GM20000 (cell line): ENCODE results near the gene IPPK.

Experiments
- DNase-seq: peaks from one replicate; pipeline ENCODE4 v3.0.0; 2012; ENCODE audit warnings: low spot score
- TF ChIP-seq, protein P1 (sequence below): IDR thresholded peaks from 2 replicates; pipeline ENCODE4 v1.5.1; 2012; ENCODE audit warnings: mild to moderate bottlenecking, control low read depth; ENCODE audit errors: extremely low read depth, missing control alignments

Gene IPPK

DNA sequence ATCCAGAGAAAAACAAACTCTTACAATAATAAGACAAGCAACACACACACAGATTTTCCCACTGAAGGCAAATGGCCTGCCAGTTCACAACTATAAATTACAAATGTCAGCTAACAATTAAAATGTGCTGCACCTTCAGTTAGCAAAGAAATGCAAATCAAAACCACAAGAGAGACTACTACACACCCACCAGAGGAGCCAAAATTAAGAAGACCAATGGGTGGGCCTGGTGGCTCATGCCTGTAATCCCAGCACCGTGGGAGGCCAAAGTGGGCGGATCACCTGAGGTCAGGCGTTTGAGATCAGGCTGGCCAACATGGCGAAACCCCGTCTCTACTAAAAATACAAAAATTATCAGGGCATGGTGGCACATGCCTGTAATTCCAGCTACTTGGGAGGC is 15.1 kb upstream of the IPPK start:
- no peak for DNase-seq
- TF ChIP-seq, protein P1, sequence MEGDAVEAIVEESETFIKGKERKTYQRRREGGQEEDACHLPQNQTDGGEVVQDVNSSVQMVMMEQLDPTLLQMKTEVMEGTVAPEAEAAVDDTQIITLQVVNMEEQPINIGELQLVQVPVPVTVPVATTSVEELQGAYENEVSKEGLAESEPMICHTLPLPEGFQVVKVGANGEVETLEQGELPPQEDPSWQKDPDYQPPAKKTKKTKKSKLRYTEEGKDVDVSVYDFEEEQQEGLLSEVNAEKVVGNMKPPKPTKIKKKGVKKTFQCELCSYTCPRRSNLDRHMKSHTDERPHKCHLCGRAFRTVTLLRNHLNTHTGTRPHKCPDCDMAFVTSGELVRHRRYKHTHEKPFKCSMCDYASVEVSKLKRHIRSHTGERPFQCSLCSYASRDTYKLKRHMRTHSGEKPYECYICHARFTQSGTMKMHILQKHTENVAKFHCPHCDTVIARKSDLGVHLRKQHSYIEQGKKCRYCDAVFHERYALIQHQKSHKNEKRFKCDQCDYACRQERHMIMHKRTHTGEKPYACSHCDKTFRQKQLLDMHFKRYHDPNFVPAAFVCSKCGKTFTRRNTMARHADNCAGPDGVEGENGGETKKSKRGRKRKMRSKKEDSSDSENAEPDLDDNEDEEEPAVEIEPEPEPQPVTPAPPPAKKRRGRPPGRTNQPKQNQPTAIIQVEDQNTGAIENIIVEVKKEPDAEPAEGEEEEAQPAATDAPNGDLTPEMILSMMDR = no peak

DNA sequence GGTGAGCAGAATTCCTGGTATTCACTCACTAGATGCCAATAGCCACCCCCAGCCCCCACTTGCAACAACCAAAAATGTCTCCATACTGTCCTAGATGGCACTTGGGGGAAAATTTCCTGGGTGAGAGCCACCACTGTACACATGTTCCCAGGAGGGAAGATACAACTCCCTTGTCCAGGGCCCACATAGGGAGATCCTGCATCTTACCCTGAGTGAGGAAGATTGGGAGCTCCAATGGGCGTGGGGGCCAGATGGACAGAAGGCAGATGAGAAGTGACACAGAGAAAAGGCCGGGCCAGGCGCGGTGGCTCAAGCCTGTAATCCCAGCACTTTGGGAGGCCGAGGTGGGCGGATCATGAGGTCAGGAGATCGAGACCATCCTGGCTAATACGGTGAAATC is 12.3 kb upstream of the IPPK start:
- TF ChIP-seq, protein P1 = no peak

DNA sequence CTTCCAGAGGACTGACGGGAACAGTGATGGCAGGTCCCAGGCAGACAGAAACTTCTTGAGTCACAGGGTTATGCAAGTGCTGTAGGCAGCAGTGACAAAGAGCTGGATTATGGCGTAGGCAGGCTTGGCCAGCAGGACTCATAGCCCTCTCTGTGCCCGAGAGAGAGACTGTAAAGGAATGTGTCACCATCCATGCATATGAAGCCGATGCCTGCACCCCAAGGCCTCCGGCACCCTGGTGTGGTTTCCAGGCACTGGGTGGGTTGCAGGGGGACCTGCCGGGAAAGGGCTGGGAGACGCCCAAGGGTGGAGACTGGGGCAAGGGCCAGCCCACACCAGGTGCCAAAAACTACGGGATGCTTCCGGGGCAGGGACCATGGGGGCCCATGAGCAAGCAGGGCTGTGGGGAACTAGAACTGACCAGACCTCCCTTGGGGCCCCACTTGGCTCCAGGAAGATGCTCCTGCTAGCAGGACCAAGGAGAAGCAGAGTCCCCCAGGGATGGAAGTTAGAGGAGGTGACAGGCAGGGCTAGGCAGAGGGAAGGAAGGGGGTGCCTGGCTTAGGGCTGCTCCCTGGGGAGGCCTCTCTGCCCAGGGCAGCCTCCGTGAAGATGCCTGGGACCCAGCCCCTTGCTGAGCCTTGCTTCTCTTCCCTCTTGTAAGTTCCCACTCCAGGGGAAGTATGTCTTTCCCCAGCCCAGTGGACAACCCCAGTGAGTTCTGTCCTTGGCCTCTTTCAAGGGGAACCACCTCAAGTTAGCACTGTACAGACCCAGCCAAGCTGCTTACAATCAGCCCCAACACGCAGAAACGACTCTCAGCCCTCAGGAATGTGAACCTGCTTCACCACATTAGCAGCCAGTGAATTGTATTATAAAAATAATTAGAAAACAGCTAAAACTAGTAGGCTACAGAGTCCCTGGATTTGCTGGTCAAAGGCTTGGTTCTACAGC is 10.5 kb upstream of the IPPK start:
- TF ChIP-seq, protein P1 = no peak
- no peak for DNase-seq

More for the DNA sequence above, 12.3 kb upstream of the IPPK start:
- no peak for DNase-seq

DNA sequence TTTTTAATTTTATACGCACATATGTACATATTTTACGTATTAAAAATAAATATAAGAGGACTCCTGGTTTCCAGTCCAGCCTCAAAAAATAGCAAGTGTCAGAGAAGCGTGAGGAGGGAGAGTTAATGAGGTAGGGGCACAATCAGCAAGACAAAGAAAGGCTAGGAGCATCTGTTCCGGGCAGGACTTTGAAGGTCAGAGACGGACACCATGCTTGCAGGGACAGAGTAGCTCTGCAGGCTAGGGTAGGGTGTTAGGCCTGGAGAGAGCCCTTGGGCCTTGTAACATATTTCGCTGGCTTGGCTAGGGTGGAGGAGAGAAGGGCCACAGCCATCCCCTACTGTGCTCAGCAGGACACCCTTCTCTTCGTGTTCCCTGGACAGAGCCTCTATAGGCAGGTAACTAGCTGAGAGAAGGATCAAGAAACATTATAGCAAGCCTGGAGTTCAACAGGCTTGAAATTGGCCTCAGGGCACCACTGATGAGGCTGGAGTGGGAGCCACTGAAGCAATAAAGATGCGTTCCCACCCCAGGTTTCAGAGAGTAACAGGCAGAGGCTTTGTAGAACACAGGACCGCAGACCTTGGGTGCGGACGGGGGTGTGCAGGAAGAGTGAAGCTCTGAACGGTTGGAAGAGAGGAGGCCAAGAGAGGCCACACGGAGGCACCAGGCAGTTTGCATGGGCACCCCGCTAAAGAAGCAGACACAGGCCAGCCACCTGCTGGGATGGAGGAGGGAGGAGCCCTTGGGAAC is 9.7 kb upstream of the IPPK start:
- TF ChIP-seq, protein P1 = no peak
- no peak for DNase-seq

DNA sequence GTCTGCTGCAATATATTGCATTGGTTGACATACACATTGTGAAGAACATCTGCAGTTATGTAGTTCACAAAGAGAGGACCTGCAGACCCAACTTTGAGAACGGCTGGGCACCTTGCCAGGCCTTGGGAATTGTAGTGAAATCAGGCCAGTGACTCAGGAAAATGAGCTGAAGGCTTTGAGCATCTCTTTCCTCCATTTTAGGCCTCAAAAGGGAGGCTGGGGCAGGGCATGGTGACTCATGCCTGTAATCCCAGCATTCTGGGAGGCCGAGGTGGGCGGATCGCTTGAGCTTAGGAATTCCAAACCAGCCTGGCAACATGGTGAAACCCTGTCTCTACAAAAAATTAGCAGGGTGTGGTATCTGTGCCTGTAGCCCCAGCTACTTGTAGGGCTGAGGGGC is 1.4 kb upstream of the IPPK start:
- DNase-seq = no peak
- TF ChIP-seq, protein P1 = no peak

DNA sequence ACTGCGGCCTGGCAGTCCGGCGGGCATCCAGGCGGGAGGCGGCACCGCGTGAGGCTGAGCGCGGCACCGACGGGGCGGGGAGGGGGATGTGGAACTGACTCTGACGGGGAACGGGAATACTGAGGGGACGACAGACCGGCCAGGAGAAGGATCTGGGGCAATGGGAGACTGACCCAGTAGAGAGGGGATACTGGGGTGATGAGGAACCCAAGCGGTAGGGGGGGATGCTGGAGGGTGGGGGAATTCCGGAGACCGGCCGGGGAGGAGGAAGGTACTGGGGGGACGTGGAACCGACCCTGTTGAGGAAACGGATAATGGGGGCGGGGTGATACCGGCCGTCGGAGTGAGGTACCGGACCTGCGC is 423 bp downstream of the IPPK start:
- peak; percentile 67 for DNase-seq
- TF ChIP-seq, protein P1 = no peak
